BE2C (cell line): ENCODE measurements around the gene PTPN20.

Experiments
- DNase-seq: peaks from one replicate; pipeline ENCODE4 v3.0.0-alpha.2; 2020
- H3K27me3 ChIP-seq: fragments of 250-450 bp; sonication (Bioruptor Pico); 2 replicates; pipeline ENCODE4 v1.5.1; 2020; ENCODE audit warnings: mild to moderate bottlenecking
- H3K36me3 ChIP-seq: fragments of 250-450 bp; sonication (Bioruptor Pico); 2 replicates; pipeline ENCODE4 v1.5.1; 2020; ENCODE audit warnings: mild to moderate bottlenecking
- H3K4me1 ChIP-seq: fragments of 250-450 bp; sonication (Bioruptor Pico); 2 replicates; pipeline ENCODE4 v1.5.1; 2020
- H3K4me3 ChIP-seq: 2 replicates; pipeline ENCODE4 v1.5.1; 2011; ENCODE audit warnings: low read depth, low read length
- H3K9me3 ChIP-seq: fragments of 250-450 bp; sonication (Bioruptor Pico); 2 replicates; pipeline ENCODE4 v1.5.1; 2020
- CTCF ChIP-seq: IDR thresholded peaks from 2 replicates; pipeline ENCODE4 v1.5.1; 2012; ENCODE audit warnings: mild to moderate bottlenecking, low read depth, low read length

The PTPN20 gene

GRCh38 chr10:47042780-47043750 lies 131.8 kb downstream of the PTPN20 start:
- Histone ChIP-seq H3K4me3 (no peak overlapping the region), H3K36me3 (no peaks in the 10 kb centered on the region), H3K27me3 (no peaks in the 10 kb centered on the region), H3K4me1 (peaks cover 41% of the 10 kb centered on the region), H3K9me3 (no peaks in the 10 kb centered on the region)
- TF ChIP-seq CTCF, result 0 out of 2 replicates have a peak, but pooled peaks have one; percentile 2
- DNase-seq, result peak; percentile 70

GRCh38 chr10:47043928-47044538 lies 132.8 kb downstream of the PTPN20 start:
- Histone ChIP-seq H3K9me3 (no peaks in the 10 kb centered on the region), H3K4me1 (peaks cover 32% of the 10 kb centered on the region), H3K36me3 (no peaks in the 10 kb centered on the region), H3K4me3 (no peak overlapping the region), H3K27me3 (no peaks in the 10 kb centered on the region)
- DNase-seq, result no peak
- no peak for TF ChIP-seq CTCF

GRCh38 chr10:47044741-47045140 lies 133.5 kb downstream of the PTPN20 start:
- H3K4me3 ChIP-seq, result no peak overlapping the region
- TF ChIP-seq CTCF, result no peak
- no peaks in the 10 kb centered on the region for H3K27me3 ChIP-seq
- DNase-seq, result peak; percentile 74
- H3K9me3 ChIP-seq, result no peaks in the 10 kb centered on the region
- H3K36me3 ChIP-seq, result no peaks in the 10 kb centered on the region
- H3K4me1 ChIP-seq, result peaks cover 25% of the 10 kb centered on the region

- Histone ChIP-seq H3K27me3 (no peaks in the 10 kb centered on the region), H3K4me1 (peaks cover 24% of the 10 kb centered on the region), H3K9me3 (no peaks in the 10 kb centered on the region), H3K4me3 (no peak overlapping the region), H3K36me3 (no peaks in the 10 kb centered on the region)
- no peak for DNase-seq
- no peak for TF ChIP-seq CTCF
Measured at GRCh38 chr10:47045331-47045861, 134.2 kb downstream of the PTPN20 start.

GRCh38 chr10:47046321-47047126 lies 135.3 kb downstream of the PTPN20 start:
- no peak overlapping the region for H3K4me3 ChIP-seq
- H3K36me3 ChIP-seq, result no peaks in the 10 kb centered on the region
- no peak for TF ChIP-seq CTCF
- H3K9me3 ChIP-seq, result no peaks in the 10 kb centered on the region
- peaks cover 24% of the 10 kb centered on the region for H3K4me1 ChIP-seq
- DNase-seq, result no peak
- no peaks in the 10 kb centered on the region for H3K27me3 ChIP-seq
